Effector CD8-positive, alpha-beta T cell (primary cell): ENCODE measurements around the gene CYP27B1.

Experiments
- DNase-seq: peaks from one replicate; lab custom pipeline; 2025; lab: John Stamatoyannopoulos, UW

Gene CYP27B1

DNA sequence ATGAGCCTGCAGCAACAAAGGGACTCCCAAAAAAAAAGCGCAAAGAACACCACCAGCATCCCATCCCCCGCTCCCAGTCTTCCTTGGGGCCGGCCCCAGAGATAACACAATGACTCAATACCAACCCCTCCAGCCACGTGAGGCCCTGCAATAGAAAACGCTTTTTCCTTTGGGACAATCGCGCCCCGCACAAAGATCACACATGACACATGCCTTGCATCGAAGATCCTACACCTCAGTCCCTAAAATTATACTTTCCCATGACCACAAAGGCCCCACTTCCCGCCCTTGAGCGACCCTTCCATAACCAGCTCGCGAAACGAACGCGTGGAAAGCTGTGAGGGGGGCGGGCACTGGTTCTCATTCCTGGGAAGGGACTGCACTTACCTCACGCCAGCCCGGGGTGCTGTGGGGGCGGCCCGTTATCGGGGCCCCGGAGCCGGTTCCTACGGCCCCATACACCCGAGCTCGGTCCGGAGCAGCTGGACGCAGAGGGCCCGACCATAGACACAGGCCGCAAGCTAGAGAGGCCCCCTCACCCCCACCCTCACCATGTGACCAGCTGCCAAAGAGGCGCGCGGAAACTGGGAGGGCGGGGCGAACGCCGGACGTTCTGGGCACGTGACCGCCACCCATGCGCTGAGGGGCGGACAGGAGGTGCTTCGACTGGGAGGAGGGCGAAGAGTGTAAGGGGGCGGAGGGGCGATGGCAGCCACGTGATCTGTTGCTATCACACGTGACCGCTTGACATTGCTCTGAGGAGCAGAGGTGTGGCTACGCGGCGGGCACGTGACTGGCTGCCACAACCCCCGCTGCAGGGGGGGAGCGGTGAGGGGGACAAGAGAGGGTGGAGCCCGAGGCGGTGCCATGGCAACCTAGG lies 14.8 kb downstream of the CYP27B1 start, which contains the start of gene CDK4:
TSS of gene CDK4 (minus strand) at position 523 of the 880 bp plus-strand sequence. CDS start 593 bp downstream, outside the sequence.
- peak; percentile 98 for DNase-seq

DNA sequence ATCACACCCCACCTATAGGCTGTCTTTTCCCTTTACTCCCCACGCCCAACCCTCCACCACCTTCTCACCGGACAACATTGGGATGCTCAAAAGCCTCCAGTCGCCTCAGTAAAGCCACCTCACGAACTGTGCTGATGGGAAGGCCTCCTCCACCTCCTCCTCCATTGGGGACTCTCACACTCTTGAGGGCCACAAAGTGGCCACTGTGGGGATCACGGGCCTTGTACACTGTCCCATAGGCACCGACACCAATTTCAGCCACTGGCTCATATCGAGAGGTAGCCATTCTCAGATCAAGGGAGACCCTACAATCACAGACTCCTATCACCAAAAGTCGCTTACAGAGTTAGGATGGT lies 15.5 kb downstream of the CYP27B1 start:
- no peak for DNase-seq

- DNase-seq, result no peak
Measured at GRCh38 chr12:57750561-57751431, 16.1 kb downstream of the CYP27B1 start.

- no peak for DNase-seq
Measured at GRCh38 chr12:57749061-57749460, 17.8 kb downstream of the CYP27B1 start.

DNA sequence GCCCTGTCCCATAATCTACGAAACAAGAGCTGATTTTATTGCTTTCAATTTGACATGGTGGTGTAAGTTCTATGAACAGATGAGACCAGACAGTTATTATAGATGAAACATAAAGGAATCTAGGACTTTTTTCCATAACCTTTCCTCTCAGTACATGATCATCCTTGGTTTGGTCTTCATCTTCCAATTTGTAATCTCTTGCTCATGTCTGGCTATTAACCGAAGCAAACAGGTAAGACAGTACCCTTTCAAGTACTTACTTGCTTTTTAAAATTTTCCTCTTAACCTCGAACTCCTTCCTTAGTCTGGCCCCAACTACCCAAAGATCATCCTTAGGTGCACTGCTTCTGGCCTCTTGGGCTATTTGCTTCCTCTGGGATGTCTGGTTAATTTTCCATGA lies 20.9 kb downstream of the CYP27B1 start:
- no peak for DNase-seq

GRCh38 chr12:57745485-57745881 lies 21.4 kb downstream of the CYP27B1 start:
- no peak for DNase-seq

- DNase-seq, result peak; percentile 88
Measured at GRCh38 chr12:57744777-57745484, 21.9 kb downstream of the CYP27B1 start, which contains the start of gene TSPAN31. Gene TSPAN31 (plus strand): TSS chr12:57745039. CDS start chr12:57745155, 116 bp downstream.

- DNase-seq, result peak; percentile 66
Measured at GRCh38 chr12:57744194-57744776, 22.6 kb downstream of the CYP27B1 start.

DNA sequence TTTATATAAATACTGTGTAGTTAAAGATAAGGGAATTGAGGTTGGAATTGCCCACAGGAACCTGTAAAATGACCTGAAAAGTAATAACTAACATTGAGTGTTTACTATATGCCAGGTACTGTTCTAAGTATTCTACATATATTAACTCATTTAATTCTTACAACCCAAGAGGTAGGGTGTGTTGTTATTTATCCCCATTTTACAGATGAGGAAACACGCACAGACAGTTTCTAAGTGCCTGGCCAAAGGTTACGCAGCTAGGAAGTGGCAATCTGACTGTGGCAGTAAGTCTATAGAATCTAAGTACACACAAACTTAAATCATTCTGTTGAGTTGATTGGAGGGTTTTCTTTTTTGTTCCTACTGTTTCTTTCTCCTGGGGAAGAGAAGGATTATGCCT lies 23.1 kb downstream of the CYP27B1 start:
- DNase-seq, result no peak

DNA sequence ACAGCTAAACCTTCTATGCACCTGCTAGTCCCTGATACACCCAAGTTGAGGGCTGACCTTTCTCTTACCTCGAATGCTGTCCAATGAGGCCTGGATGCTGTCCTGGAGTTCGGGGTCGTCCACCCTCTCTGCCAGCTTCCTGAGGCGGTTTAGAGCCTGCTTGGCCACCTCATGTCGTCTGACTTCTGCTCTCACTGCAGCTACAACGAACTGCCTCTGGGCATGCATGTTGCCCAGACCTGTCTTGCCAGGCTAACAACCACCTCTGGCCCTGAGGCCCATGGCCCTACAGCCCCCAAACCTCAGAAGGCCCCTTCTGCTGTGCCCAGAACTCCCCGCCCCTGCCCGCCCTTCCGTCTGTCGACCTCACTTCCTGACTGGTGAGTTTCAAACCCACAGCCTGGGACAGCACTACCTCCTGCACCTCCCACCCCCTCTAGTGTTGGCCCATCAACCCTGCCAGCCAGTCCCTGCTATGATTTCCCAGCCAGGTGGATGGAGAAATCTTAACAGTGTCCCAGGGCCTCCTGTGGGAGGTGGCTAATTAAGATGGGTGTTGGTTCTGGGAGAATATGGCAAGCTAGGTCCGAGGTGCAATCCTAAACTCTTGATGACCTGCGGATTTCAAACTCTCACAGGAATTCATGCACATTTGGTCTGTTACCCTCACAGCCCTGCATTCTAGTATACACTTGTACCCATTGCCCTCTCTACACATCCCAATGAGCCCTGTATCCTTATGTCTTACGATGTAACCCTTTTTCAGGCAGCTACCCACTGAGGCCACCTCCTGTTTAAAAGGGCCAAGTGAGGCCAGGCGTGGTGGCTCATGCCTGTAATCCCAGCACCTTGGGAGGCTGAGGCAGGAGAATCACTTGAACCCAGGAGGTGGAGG lies 24.8 kb downstream of the CYP27B1 start:
- DNase-seq, result peak; percentile 56

DNA sequence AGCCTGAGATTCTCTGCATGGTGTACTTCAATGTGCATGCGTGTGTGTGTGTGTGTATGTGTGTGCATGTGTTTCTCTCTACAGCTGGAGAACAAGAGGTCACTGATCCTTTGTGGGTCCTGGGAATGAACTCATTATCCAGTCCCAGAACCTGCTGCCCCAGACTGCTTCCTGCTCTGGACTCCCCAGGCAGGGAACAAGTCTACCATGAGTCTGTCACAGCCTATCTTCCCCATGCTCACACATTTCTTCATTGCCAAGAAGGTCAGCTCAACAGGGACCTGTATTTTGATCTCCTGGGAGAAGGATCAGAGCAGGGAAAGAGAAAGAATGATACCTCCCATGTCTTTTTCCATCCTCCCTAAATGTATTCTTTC lies 25.5 kb downstream of the CYP27B1 start:
- DNase-seq, result no peak

DNA sequence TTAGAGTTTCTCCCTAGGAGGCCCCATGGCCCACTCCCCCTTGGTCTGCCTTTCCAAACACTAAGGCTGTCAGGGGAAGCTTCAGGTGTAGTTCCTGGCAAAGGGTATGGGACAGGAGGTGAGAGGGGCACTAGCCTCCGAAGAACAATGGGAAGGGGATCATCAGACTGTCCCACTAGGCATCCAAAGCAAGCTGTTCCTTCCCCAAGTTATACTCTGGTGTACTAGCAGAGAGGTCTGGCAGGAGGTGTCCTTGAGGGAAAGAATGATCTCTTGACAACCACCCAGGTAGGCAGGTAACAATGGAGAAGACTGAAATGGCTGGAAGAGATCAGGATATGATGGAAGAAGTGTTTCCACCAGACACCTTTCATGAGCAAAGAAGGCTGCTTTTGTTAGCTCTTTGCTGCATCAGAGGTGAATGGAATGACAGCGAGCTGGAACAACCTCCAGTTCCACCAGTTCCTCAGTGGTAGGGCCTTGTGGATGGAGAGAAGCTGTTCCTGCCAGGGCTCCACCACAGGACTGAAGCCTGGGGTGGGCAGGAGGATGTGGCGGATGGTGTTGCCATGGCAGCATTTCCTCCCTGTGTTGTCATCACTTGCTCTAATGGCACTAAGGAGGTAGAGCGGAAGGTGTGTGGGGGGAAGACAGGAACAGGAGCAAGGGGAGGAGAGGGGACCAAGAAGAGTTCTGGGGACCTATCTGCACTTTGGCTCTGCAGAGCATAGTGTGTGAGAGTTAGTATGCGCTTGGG lies 26.0 kb downstream of the CYP27B1 start:
- DNase-seq, result peak; percentile 58

GRCh38 chr12:57739914-57740538 lies 26.9 kb downstream of the CYP27B1 start:
- no peak for DNase-seq

DNA sequence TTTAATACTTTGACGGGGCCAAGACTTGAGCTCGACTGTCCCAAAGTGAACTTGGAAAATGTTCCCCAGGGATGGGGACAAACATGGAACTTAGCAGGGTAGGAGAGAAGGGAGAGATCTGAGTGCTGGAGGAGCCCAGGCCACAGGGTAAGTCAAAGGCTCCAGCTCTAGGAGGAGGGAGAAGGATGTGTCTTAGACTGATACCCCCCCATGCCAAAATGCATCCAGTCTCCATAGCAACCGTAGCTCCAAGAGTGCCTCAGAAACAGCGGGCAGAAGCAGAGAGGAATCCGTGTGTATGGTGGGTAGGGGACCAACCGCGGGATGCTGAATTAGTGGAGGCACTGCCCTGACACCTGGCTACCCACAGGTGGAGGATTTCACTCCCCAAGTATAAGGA lies 27.5 kb downstream of the CYP27B1 start:
- no peak for DNase-seq

GRCh38 chr12:57738661-57739237 lies 28.1 kb downstream of the CYP27B1 start, which contains the start of gene AGAP2:
Gene AGAP2 (minus strand): TSS chr12:57738742. CDS start chr12:57738246, 496 bp downstream.
- DNase-seq, result no peak

GRCh38 chr12:57737467-57738460 lies 29.1 kb downstream of the CYP27B1 start:
- no peak for DNase-seq

GRCh38 chr12:57736741-57737466 lies 30.0 kb downstream of the CYP27B1 start:
- no peak for DNase-seq
